Adipocyte (in vitro differentiated cells): ENCODE data around the gene NCAM1.

Experiments used
- DNase-seq: peaks from one replicate; pipeline ENCODE4 v3.0.0-alpha.2; 2015; ENCODE audit warnings: low read depth
- H3K27me3 ChIP-seq: replicated peaks from 2 replicates; pipeline ENCODE4 v1.7.0; 2013; ENCODE audit warnings: mild to moderate bottlenecking, low read length, moderate library complexity; ENCODE audit not compliant: control insufficient read depth, insufficient read depth
- H3K36me3 ChIP-seq: 2 replicates; pipeline ENCODE4 v1.7.0; 2013; ENCODE audit warnings: low read length, mild to moderate bottlenecking, moderate library complexity; ENCODE audit not compliant: control insufficient read depth, insufficient read depth, severe bottlenecking
- H3K4me1 ChIP-seq: 2 replicates; pipeline ENCODE4 v1.7.0; 2013; ENCODE audit warnings: mild to moderate bottlenecking, low read length, moderate library complexity; ENCODE audit not compliant: control insufficient read depth, insufficient read depth
- H3K4me3 ChIP-seq: 2 replicates; pipeline ENCODE4 v1.7.0; 2013; ENCODE audit warnings: mild to moderate bottlenecking, low read length, moderate library complexity
- H3K9ac ChIP-seq: 2 replicates; pipeline ENCODE4 v1.7.0; 2013; ENCODE audit warnings: mild to moderate bottlenecking, low read length, moderate library complexity
- H3K9me3 ChIP-seq: 2 replicates; pipeline ENCODE4 v1.7.0; 2013; ENCODE audit warnings: mild to moderate bottlenecking, low read length, moderate library complexity; ENCODE audit not compliant: control insufficient read depth

Gene NCAM1

DNA sequence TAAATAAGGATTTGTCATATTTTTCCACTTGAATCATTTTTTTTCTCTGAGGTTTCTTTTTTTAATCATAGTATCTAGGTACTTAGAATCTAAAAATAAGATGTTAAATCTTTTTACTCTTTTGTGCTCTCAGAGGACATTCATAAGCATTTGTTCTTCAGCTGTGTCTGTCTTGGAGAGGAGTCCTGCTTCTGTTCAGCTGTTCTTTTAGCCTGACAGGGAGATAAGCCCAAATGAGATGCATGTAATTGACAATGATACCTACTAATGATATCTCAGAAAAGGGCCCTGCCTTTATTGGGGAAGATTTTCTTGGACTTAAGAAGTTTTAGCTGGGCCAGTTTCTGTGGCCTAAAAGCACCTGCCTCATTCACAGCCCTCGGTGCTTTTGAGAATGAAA, 156.9 kb downstream of the NCAM1 start:
- Histone ChIP-seq H3K27me3 (peaks cover 31% of the 10 kb centered on the region), H3K9me3 (no peaks in the 10 kb centered on the region), H3K9ac (no peak overlapping the region), H3K36me3 (no peaks in the 10 kb centered on the region), H3K4me1 (no peaks in the 10 kb centered on the region), H3K4me3 (no peak overlapping the region)
- no peak for DNase-seq

- Histone ChIP-seq H3K9me3 (no peaks in the 10 kb centered on the region), H3K4me1 (no peaks in the 10 kb centered on the region), H3K27me3 (peaks cover 35% of the 10 kb centered on the region), H3K4me3 (no peak overlapping the region), H3K9ac (no peak overlapping the region), H3K36me3 (no peaks in the 10 kb centered on the region)
- DNase-seq, result no peak
Measured at GRCh38 chr11:113119074-113119473, 157.9 kb downstream of the NCAM1 start.

GRCh38 chr11:113119966-113120736, 158.9 kb downstream of the NCAM1 start:
- H3K4me3 ChIP-seq, result no peak overlapping the region
- no peak for DNase-seq
- H3K9ac ChIP-seq, result no peak overlapping the region
- no peaks in the 10 kb centered on the region for H3K36me3 ChIP-seq
- peaks cover 34% of the 10 kb centered on the region for H3K27me3 ChIP-seq
- no peaks in the 10 kb centered on the region for H3K4me1 ChIP-seq
- no peaks in the 10 kb centered on the region for H3K9me3 ChIP-seq

GRCh38 chr11:113121746-113122145, 160.5 kb downstream of the NCAM1 start:
- Histone ChIP-seq H3K9ac (no peak overlapping the region), H3K4me3 (no peak overlapping the region), H3K9me3 (no peaks in the 10 kb centered on the region), H3K4me1 (no peaks in the 10 kb centered on the region), H3K27me3 (peaks cover 21% of the 10 kb centered on the region), H3K36me3 (no peaks in the 10 kb centered on the region)
- no peak for DNase-seq

GRCh38 chr11:113124006-113124405, 162.8 kb downstream of the NCAM1 start:
- DNase-seq, result no peak
- H3K4me1 ChIP-seq, result no peaks in the 10 kb centered on the region
- H3K36me3 ChIP-seq, result no peaks in the 10 kb centered on the region
- no peaks in the 10 kb centered on the region for H3K9me3 ChIP-seq
- no peak overlapping the region for H3K4me3 ChIP-seq
- peaks cover 25% of the 10 kb centered on the region for H3K27me3 ChIP-seq
- no peak overlapping the region for H3K9ac ChIP-seq

- Histone ChIP-seq H3K9me3 (no peaks in the 10 kb centered on the region), H3K27me3 (peaks cover 25% of the 10 kb centered on the region), H3K4me1 (no peaks in the 10 kb centered on the region), H3K4me3 (no peak overlapping the region), H3K9ac (no peak overlapping the region), H3K36me3 (no peaks in the 10 kb centered on the region)
- DNase-seq, result no peak
Measured at GRCh38 chr11:113124578-113124977, 163.4 kb downstream of the NCAM1 start.

DNA sequence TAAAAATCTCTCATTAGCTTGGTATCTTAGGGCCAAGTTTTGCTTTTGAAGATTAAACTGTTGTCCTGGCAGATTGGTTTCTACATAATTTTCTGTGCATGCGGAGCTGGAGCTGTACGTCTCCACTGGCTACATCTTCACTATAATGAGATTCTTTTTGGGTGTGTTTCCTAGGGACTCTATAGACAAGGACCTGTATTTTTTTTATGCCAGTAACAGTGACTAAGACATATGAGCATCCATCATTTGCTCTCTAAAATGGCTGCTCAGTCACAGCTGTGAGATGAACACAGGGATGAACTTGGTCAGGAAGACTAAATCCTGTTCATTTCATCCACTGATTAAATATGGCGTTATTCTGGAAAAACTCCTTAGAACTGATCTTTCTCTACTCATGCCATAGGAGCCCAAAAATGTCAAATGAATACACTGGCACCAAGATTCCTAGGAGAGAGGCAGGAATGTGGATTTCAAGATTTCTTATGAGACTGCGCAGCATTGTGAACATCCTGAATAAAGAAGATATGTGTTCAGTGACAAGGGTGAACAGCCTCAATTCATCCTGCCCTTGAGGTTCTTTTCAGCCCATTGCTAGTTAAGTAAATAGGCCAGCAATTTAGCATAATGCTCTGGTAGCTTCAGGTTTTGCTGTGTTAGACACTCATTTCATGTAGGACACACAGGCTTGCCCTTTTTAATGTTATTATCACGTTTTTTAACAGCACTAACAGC, 168.2 kb downstream of the NCAM1 start:
- H3K4me3 ChIP-seq, result no peak overlapping the region
- H3K4me1 ChIP-seq, result no peaks in the 10 kb centered on the region
- DNase-seq, result no peak
- H3K27me3 ChIP-seq, result peaks cover 4% of the 10 kb centered on the region
- H3K36me3 ChIP-seq, result no peaks in the 10 kb centered on the region
- no peak overlapping the region for H3K9ac ChIP-seq
- H3K9me3 ChIP-seq, result peaks cover 5% of the 10 kb centered on the region

DNA sequence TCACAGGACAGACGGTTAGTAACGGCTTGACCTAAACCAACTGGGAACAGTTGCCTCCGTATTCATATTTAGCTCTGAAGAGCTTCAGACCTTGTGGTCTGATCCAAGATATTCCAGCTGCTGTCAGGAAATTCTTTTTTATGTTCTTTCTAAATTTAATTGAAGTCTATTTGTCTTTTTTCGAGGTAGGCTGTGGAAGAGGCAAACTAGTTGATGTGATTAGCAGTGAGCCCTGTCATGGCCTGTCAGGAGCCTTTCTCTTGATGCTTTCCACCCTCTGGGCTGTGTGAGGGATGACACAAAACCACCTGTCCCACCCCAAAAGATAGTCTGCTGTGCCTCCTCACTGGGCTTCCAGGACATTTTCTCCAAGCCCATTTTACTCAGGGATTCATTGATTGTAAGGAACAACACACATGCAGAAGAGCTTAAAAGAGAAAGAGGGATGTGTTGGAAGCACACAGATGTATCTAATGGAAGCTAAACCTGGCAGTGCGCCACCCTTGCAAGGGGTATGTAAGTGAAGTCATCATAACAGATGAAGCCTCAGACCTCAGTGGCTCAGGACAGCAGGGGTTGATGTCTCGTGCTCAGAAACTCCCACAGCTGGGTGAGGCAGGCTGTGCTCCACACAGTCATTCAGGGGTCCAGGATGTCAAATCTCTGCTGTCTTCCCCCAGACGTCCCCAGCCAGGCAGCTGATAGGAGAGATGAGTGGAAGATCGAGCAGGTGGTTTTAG, 170.0 kb downstream of the NCAM1 start:
- DNase-seq, result no peak
- Histone ChIP-seq H3K4me3 (no peak overlapping the region), H3K27me3 (peaks cover 4% of the 10 kb centered on the region), H3K4me1 (no peaks in the 10 kb centered on the region), H3K9ac (no peak overlapping the region), H3K9me3 (peaks cover 5% of the 10 kb centered on the region), H3K36me3 (no peaks in the 10 kb centered on the region)

- no peak overlapping the region for H3K9ac ChIP-seq
- no peak overlapping the region for H3K4me3 ChIP-seq
- no peaks in the 10 kb centered on the region for H3K4me1 ChIP-seq
- no peak for DNase-seq
- no peaks in the 10 kb centered on the region for H3K36me3 ChIP-seq
- H3K9me3 ChIP-seq, result peaks cover 5% of the 10 kb centered on the region
- no peaks in the 10 kb centered on the region for H3K27me3 ChIP-seq
Measured at GRCh38 chr11:113133071-113133470, 171.9 kb downstream of the NCAM1 start.

DNA sequence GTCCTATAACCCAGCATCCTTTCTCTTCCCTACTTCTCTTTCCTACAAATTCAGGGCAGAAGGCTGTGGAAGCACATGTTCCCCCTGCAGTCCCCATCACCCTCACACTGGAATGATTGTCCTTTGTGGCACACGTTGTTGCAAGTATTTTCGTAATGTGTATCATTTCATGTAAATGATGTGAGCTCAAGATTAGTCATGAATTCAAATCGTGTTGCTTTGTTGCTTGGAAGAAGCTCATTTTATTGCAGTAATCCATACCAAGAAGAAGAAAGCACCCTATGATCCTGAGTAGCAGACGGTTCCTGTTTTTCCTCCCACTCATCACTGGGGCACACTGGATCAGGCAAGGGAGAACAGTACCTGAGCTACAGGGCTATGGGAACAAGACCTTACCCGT, 173.4 kb downstream of the NCAM1 start:
- H3K9ac ChIP-seq, result no peak overlapping the region
- H3K9me3 ChIP-seq, result peaks cover 5% of the 10 kb centered on the region
- no peaks in the 10 kb centered on the region for H3K27me3 ChIP-seq
- H3K36me3 ChIP-seq, result no peaks in the 10 kb centered on the region
- H3K4me1 ChIP-seq, result no peaks in the 10 kb centered on the region
- DNase-seq, result no peak
- no peak overlapping the region for H3K4me3 ChIP-seq
